Stromal cell of bone marrow (primary cell): ENCODE measurements around the gene PRAMEF15.
A peak's percentile ranks its signal among the peaks of the same experiment; 100 is the strongest.
"Not testable (repeated sequence)": the region's sequence is repeated elsewhere in the genome, so short reads cannot be mapped to it uniquely, and the experiment has no call there.

ENCODE experiments used
- DNase-seq: peaks from one replicate; pipeline ENCODE4 v3.0.0-alpha.2; 2012; ENCODE audit warnings: low read depth

Gene PRAMEF15

GRCh38 chr1:13315281-13315680 lies at the start of gene PRAMEF15:
Gene PRAMEF15, plus strand, starts transcription at chr1:13315581. Its CDS starts 2,827 bp downstream, at chr1:13318408.
- not testable (repeated sequence) for DNase-seq

DNA sequence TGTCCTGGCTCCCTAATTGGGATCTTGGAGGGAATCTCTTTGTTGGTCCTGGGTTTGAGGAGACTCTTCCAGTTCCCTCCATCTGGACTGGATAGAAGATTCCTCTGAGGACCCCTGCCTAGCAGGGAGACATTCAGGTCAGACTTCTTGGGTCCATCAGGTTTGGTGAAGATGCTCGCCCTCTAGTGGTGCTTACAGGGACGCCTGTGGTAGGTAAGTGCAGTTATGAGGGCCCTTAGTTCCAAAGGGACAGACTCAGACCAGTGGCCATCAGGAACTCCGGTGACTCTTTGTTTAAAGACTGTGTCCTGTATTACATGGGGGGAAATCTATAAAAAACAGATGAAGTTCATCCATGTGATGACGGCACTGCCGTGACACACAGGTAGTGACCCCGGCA lies 38.4 kb upstream of the PRAMEF15 start:
- DNase-seq: not testable (repeated sequence)

DNA sequence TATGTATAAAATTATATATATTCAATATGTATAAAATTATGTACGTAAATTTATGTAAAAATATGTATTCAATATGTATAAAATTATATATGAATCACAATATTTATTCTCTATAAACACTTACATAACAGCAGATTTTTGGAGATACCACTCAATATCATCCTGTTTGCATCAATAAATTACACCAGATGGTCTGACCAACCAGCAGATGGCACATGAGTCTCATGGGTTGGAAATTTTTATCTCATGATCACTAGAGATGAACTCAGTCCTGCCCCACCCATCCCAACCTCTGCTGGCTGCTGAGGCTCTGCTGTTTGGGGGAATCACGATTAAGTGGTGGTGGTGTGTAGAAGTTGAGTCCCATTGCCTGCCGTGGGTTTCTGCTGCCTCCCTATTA lies 35.8 kb upstream of the PRAMEF15 start:
- not testable (repeated sequence) for DNase-seq

GRCh38 chr1:13285037-13285436 lies 30.3 kb upstream of the PRAMEF15 start, which contains the start of gene PRAMEF8:
Gene PRAMEF8, minus strand, starts transcription at chr1:13285137. Its CDS starts 1,046 bp downstream, at chr1:13284091.
- DNase-seq: not testable (repeated sequence)

DNA sequence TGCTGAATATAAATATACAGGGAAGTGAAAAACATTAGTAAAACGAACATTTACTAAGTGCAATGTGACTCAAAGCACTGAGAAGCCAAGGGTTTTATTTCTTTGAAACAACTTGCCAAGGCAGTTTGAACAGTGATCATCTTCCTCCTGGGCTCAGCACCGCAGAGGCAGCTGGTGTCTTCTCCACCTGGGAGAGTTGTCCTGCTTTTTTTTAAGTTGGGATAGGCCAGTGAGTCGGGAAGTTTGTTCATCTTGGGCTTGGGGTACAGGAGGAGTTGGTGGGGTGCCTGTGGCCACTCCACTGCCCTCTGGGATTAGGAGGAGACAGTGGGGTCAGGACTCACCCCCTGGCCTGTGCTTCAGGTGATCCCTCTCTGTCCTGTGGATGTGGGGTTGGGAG lies 26.4 kb upstream of the PRAMEF15 start:
- not testable (repeated sequence) for DNase-seq

GRCh38 chr1:13297216-13297931 lies 18.0 kb upstream of the PRAMEF15 start:
- DNase-seq: not testable (repeated sequence)

DNA sequence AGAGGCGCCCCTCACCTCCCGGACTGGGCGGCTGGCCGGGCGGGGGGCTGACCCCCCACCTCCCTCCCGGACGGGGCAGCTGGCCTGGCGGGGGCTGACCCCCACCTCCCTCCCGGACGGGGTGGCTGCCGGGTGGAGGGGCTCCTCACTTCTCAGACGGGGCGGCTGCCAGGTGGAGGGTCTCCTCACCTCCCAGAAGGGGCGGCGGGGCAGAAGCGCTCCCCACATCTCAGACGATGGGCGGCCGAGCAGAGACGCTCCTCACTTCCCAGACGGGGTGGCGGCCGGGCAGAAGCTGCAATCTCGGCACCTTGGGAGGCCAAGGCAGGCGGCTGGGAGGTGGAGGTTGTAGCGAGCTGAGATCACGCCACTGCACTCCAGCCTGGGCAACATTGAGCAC lies 16.7 kb upstream of the PRAMEF15 start:
- DNase-seq: not testable (repeated sequence)

DNA sequence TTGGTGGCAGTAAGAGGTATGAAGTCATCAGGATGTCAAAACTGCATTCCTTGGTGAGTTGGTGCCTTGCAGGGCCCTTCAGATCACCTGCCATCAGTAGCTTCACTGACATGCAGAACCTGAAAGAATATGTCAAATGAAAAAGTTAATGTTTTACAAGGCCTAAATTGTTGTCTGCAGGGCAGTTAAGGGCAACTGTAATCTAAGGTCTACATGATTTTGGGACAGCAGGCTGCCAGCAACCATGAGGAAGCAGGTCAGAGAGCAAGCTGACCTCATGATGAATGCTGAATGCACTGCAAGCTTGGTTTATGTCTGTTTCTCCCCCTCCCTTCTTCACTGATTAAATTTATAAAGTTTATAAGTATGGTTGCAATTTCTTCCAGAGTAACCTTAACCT lies 13.2 kb upstream of the PRAMEF15 start:
- DNase-seq: not testable (repeated sequence)

GRCh38 chr1:13303239-13303638 lies 12.1 kb upstream of the PRAMEF15 start, which contains the start of gene PRAMEF33:
Gene PRAMEF33, plus strand, starts transcription at chr1:13303539. Its CDS starts 2,416 bp downstream, at chr1:13305955.
- not testable (repeated sequence) for DNase-seq

DNA sequence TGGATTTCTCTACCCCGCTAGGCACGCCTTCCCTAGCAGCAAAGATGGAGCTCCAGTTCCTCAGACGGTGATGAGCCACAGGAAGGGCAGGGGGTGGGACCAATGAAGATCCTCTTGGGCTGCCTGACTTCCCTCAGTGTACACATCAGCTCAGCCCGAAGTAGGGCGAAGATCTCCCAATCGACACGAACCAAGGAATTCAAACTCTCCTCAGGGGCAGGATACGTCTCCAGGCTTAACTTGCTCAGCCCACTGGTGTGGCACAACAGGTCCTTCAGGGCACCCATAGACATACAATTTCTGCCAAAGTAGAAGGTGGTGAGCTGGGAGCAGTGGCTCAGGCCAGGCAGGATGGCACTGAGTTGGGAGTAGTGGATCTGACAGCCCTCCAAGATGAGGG lies 27.1 kb downstream of the PRAMEF15 start:
- DNase-seq: not testable (repeated sequence)

- DNase-seq: not testable (repeated sequence)
These were observed 31.7 kb downstream of the PRAMEF15 start, which contains the start of gene PRAMEF14 for GRCh38 chr1:13347034-13347433. Gene PRAMEF14, minus strand, starts transcription at chr1:13347134. Its CDS starts 1,820 bp downstream, at chr1:13345314.

DNA sequence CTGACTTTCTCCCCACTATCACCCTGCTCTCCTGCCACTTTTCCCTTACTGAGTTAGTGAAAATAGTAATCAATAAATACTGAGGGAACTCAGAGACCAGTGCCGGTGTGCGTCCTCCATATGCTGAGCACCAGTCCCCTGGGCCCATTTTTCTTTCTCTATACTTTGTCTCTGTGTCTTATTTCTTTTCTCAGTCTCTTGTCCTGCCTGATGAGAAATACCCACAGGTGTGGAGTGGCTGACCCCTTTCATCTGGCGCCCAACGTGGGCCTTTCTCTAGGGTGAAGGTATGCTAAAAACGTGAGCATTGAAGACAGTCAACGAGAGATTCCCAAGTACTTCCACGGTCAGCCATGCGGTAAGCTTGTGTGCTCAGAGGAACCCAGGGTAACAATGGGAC lies 38.1 kb downstream of the PRAMEF15 start:
- DNase-seq: not testable (repeated sequence)

GRCh38 chr1:13354475-13354874 lies 39.1 kb downstream of the PRAMEF15 start:
- DNase-seq: not testable (repeated sequence)

DNA sequence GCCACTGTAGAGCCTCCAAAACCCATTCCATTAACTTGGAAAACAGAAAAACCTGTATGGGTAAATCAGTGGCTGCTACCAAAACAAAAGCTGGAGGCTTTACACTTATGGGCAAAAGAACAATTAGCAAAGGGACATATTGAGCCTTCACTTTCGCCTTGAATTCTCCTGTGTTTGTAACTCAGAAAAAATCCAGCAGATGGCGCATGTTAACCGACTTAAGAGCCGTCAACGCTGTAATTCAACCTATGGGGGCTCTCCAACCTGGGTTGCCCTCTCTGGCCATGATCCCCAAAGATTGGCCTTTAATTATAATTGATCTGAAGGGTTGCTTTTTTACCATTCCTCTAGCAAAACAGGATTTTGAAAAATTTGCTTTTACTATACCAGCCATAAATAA lies 41.4 kb downstream of the PRAMEF15 start:
- peak; percentile 13 for DNase-seq

DNA sequence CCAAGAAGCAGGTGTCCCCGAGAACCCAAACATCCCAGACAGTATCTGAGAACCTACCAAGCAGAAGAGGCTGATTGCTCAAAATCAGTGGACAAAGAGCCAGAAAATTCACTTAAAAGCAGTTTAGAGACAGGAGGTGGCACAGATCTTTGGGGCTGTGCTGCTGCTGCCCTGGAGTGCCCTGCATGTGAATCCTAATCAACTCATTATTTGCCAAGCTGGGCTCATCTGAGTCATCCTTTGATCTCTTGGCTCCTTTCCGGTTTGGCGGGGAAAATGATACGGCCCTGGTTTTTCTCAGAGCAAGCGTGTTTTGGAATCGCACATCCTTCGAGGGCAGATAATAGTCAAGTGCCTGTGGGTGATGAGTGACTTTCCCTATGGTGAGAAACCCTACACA lies 47.0 kb downstream of the PRAMEF15 start:
- not testable (repeated sequence) for DNase-seq

DNA sequence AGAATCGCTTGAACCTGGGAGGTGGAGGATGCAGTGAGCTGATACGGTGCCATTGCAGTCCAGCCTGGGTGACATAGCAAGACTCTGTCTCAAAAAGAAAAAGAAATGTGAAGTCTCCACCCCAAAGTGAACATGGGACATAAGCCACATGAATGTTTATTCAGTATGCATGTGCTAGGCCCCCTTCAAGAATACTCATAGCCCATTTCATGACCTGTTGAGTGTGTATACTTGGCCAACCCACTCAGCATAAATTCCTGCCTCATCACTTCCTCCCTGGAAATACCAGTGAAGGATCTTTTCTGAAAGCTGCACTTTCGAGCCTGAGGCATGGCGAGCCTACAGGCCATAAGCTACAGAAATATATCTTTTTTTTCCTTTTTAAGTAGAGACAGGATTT lies 49.5 kb downstream of the PRAMEF15 start:
- not testable (repeated sequence) for DNase-seq

GRCh38 chr1:13366536-13366935 lies 51.2 kb downstream of the PRAMEF15 start:
- not testable (repeated sequence) for DNase-seq

DNA sequence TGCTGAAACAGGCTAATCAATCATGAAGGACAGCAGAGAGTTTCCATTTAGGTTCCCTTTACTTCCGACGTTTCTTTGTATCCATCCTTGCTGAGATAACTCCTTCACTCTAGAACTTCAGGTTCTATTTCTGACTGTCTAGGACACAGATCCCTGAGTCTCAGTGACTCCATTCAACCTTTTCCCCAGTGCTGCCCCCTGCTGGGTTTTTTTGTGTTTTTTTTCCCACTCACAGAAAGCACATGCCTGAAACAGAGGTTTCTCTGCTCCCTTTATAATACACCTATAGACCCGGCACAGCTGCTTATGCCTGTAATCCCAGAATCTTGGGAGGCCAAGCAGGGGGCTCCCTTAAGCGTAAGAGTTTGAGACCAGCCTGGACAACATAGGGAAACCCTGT lies 53.2 kb downstream of the PRAMEF15 start:
- not testable (repeated sequence) for DNase-seq
